Mesenteric fat pad (tissue), 1 donor: ENCODE data around the gene PCYOX1L. TPM values are rescaled to one million over a fixed set of nuclear protein-coding genes. Genes with fewer than 3 reads are reported as not detected.

Experiments used
- total RNA-seq: library from RNA; stranded (reverse); fragmentation: NEBNext Ultra II Directional; extraction: Animal tissue kit (Norgen Biotek cat#: 25700); gene quantifications from one replicate; pipeline ENCODE4 v1.2.1, GENCODE V29; 2021
- donor health status: DM: yes; HTN: yes; CAD: no.

The PCYOX1L gene
- total RNA-seq, 1 donor from 2014 or later, result 1.9 TPM

Other genes starting within 250 kb of the PCYOX1L start
- 190 TPM for gene ABLIM3, start 216.6 kb upstream of the PCYOX1L start, total RNA-seq
- gene AFAP1L1, start 86.2 kb upstream of the PCYOX1L start, total RNA-seq, result 49.3 TPM
- gene GRPEL2, start 12.5 kb upstream of the PCYOX1L start, total RNA-seq, result 22.7 TPM
- not detected for gene IL17B, start 21.2 kb downstream of the PCYOX1L start, total RNA-seq
- 224 TPM for gene CSNK1A1, start 193.4 kb downstream of the PCYOX1L start, total RNA-seq
- 3.9 TPM for gene ARHGEF37, start 223.5 kb downstream of the PCYOX1L start, total RNA-seq